GM12878 (cell line): ENCODE results near the gene SUSD2. TPM values are rescaled to one million over a fixed set of nuclear protein-coding genes. Genes with fewer than 3 reads are reported as not detected.

Experiments
- ATAC-seq: fragments of 200-7000 bp; cut with Tn5 transposase; 3 replicates; pipeline ENCODE4 v1.9.1; 2020; ENCODE audit warnings: mild to moderate bottlenecking, moderate library complexity
- BruUV-seq: library from RNA; stranded (reverse); fragments of 400-500 nt; replicated peaks from 2 replicates; lab custom pipeline; 2021; lab: Mats Ljungman, UMichigan
- CTCF ChIA-PET: fragments of 300-600 bp; sonication (Branson Sonifier 250); formaldehyde crosslinking; extraction: SDS; loops from one replicate; lab custom pipeline; 2021; ENCODE audit warnings: inconsistent platforms; lab: Yijun Ruan, JAX
- POLR2A ChIA-PET: fragments of 350-600 bp; formaldehyde crosslinking; extraction: SDS; loops from one replicate; lab custom pipeline; 2021; ENCODE audit warnings: inconsistent platforms; lab: Charles Lee
- RAD21 ChIA-PET: fragments of 300-600 bp; sonication (Branson Sonifier 250); formaldehyde crosslinking; loops from one replicate; lab custom pipeline; 2023; ENCODE audit warnings: antibody characterized with exemption; ENCODE audit not compliant: unreplicated experiment; lab: Charles Lee
- SMC1A ChIA-PET: fragments of 300-600 bp; sonication (Branson Sonifier 250); formaldehyde crosslinking; loops from one replicate; lab custom pipeline; 2023; ENCODE audit not compliant: unreplicated experiment, uncharacterized antibody; lab: Charles Lee
- DNase-seq: peaks from one replicate; pipeline ENCODE4 v3.0.0-alpha.2; 2011; ENCODE audit warnings: low read depth, low spot score
- FAIRE-seq: peaks from 3 replicates; lab custom pipeline; 2011; peaks lifted over from hg19 to GRCh38; lab: Jason Lieb, UNC
- H2AFZ ChIP-seq: 2 replicates; pipeline ENCODE4 v1.6.0; 2011; ENCODE audit warnings: low read depth, low read length, control low read depth; ENCODE audit not compliant: control insufficient read depth
- H3K27ac ChIP-seq: 2 replicates; pipeline ENCODE4 v1.5.1; 2011; ENCODE audit warnings: control low read depth; ENCODE audit not compliant: control insufficient read depth, insufficient read depth
- H3K27me3 ChIP-seq, 2 experiments: replicated peaks in 1 of 2; 2 replicates each; pipeline versions ENCODE4 v1.6.0 to v1.6.1; 2011; ENCODE audit warnings: low read length in 1 of 2; ENCODE audit not compliant: control insufficient read depth in 2 of 2, insufficient read depth in 2 of 2
- H3K36me3 ChIP-seq, 2 experiments: 2 replicates each; pipeline ENCODE4 v1.5.1; 2011; ENCODE audit warnings: low read length in 1 of 2; ENCODE audit not compliant: control insufficient read depth in 2 of 2, insufficient read depth in 2 of 2
- H3K4me1 ChIP-seq: 2 replicates; pipeline ENCODE4 v1.6.1; 2011; ENCODE audit warnings: mild to moderate bottlenecking, low read length, moderate library complexity, mixed read lengths; ENCODE audit not compliant: control insufficient read depth, insufficient read depth
- H3K4me2 ChIP-seq: 2 replicates; pipeline ENCODE4 v1.6.0; 2011; ENCODE audit warnings: control low read depth; ENCODE audit not compliant: control insufficient read depth, insufficient read depth
- H3K4me3 ChIP-seq: fragments of 200-600 bp; sonication (generic); 2 replicates; pipeline ENCODE4 v1.5.1; 2016
- H3K79me2 ChIP-seq: 2 replicates; pipeline ENCODE4 v1.6.0; 2011; ENCODE audit warnings: low read length; ENCODE audit not compliant: control insufficient read depth, insufficient read depth
- H3K9ac ChIP-seq: 2 replicates; pipeline ENCODE4 v1.8.0; 2011; ENCODE audit warnings: low read length, control low read depth, mixed read lengths; ENCODE audit not compliant: control insufficient read depth, insufficient read depth
- H3K9me3 ChIP-seq: replicated peaks from 3 replicates; pipeline ENCODE4 v1.5.1; 2011; ENCODE audit warnings: mild to moderate bottlenecking, low read length; ENCODE audit not compliant: control insufficient read depth, insufficient read depth
- H4K20me1 ChIP-seq: 2 replicates; pipeline ENCODE4 v1.6.0; 2011; ENCODE audit not compliant: control insufficient read depth, insufficient read depth
- BMI1 ChIP-seq: fragments of 450-650 bp; IDR thresholded peaks from 2 replicates; pipeline ENCODE4 v1.6.1; 2016; ENCODE audit warnings: mild to moderate bottlenecking, moderate library complexity, borderline replicate concordance
- CBX5 ChIP-seq: sonication (generic); IDR thresholded peaks from 2 replicates; pipeline ENCODE4 v1.6.1; 2016; ENCODE audit warnings: low read depth, moderate library complexity, mild to moderate bottlenecking, inconsistent platforms
- LARP7 ChIP-seq: fragments of 450-650 bp; IDR thresholded peaks from 2 replicates; pipeline ENCODE4 v1.6.1; 2017; ENCODE audit warnings: mild to moderate bottlenecking
- MYB ChIP-seq: fragments of 150-350 bp; IDR thresholded peaks from 2 replicates; pipeline ENCODE4 v1.6.1; 2014; ENCODE audit warnings: mild to moderate bottlenecking, low read depth, low read length, borderline replicate concordance
- RBBP5 ChIP-seq: fragments of 200-600 bp; sonication (generic); conservative IDR thresholded peaks from 2 replicates; pipeline ENCODE4 v1.6.1; 2016
- SREBF2 ChIP-seq: IDR thresholded peaks from 2 replicates; pipeline ENCODE4 v1.6.1; 2012; ENCODE audit warnings: mild to moderate bottlenecking, low read length
- ZNF207 ChIP-seq: fragments of 450-650 bp; IDR thresholded peaks from 2 replicates; pipeline ENCODE4 v1.6.1; 2014; ENCODE audit warnings: antibody characterized with exemption, mild to moderate bottlenecking, borderline replicate concordance
- WGBS: methylation state at CpG from one replicate; pipeline ENCODE4 v1.1.6; 2016; ENCODE audit warnings: low lambda C conversion rate; ENCODE audit not compliant: insufficient replicate concordance, insufficient coverage; ENCODE audit errors: missing lambda C conversion rate; 5-methylcytosine and 5-hydroxymethylcytosine counted together
- in situ Hi-C: fragments of 300-500 bp; cut with MboI; formaldehyde crosslinking; loops from 9 replicates; pipeline ENCODE4 v1.14.3; 2018; ENCODE audit warnings: mixed read lengths
- intact Hi-C: fragments of 100-400 bp; cut with micrococcal nuclease; formaldehyde crosslinking; loops from one replicate; pipeline ENCODE4 v1.14.2; 2022; ENCODE audit not compliant: unreplicated experiment
- polyA plus RNA-seq, 11 experiments: library from polyadenylated mRNA; depleted of rRNA in 4 of 11; unstranded in 6 of 11; stranded (reverse) in 5 of 11; fragments of >200 nt; fragmentation: Nextera tagmentation in 4 of 11; fragmentation: Illumina TruSeq in 1 of 11; extraction: Ambion mirVana in 4 of 11; extraction: Trizol in 1 of 11; gene quantifications; 1 replicate in 1 of 11; 2 replicates in 10 of 11; pipeline versions ENCODE4 v1.2.1 to v1.2.3, GENCODE V29; 2011 to 2016; ENCODE audit warnings: inconsistent platforms in 2 of 11, missing spikeins in 2 of 11, low read depth in 1 of 11
- total RNA-seq, 4 experiments: library from RNA; depleted of rRNA in 3 of 4; stranded (reverse); fragments of >200 nt in 3 of 4; fragmentation: Illumina TruSeq in 1 of 4; extraction: Trizol in 1 of 4; gene quantifications; 2 replicates each; pipeline versions ENCODE4 v1.2.1 to v1.2.3, GENCODE V29; 2013 to 2021
- TF ChIP-seq, protein P1 (sequence below): IDR thresholded peaks from 2 replicates; pipeline ENCODE4 v1.6.1; 2012; ENCODE audit warnings: mild to moderate bottlenecking, low read depth, low read length
- TF ChIP-seq, protein P2 (sequence below): IDR thresholded peaks from 2 replicates; pipeline ENCODE4 v1.6.1; 2011; ENCODE audit warnings: borderline replicate concordance, low read depth, mild to moderate bottlenecking, moderate library complexity, mixed read lengths, low read length; ENCODE audit not compliant: insufficient read depth; ENCODE audit errors: extremely low read length

Gene SUSD2
- total and polyA plus RNA-seq, 10 of the 15 experiments (the other 5 are each of a cell fraction or from before 2014, with no cell fraction given) = 0.04 to 0.31 (median 0.11) TPM; not detected in 5

DNA sequence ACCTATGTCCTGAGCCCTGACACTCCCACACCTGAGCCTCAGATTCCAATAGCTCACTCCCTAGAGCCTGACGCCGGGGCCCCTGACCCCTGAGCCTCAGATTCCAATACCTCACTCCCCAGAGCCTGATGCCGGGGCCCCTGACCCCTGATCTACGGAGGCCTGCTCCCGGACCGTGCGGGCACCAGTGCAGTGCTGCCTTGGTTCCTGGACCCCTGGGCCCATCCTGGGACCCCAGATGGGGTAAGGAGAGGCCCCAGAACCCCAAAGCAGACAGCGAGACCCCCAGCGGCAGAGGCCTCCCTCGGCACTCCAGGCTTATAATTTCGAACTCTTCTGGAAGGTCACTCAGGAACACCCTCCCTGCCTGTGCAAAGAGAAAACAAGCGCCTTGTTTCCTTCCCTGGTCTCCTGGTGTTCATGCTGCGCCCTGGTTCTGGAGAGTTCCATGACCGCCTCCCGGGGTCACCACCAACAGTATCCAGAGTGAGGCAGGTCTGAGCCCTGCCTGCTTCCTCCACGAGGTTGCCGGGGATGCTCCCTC is 7.5 kb downstream of the SUSD2 start:
- no peaks in the 10 kb centered on the region; the same call in 1 of the 2 replicates for H3K4me1 ChIP-seq
- no peaks in the 10 kb centered on the region for H3K27me3 ChIP-seq
- H3K4me3 ChIP-seq = no peak overlapping the region
- in situ Hi-C loops (no loop called here), intact Hi-C loops (loop anchor here (5.0 kb wide), 1 partner anchor 59 kb away; the partner anchor contains the start of gene GGT5)
- no peak overlapping the region for H3K9ac ChIP-seq
- ATAC-seq = no peak
- no TSS peak for BruUV-seq
- H3K9me3 ChIP-seq = no peaks in the 10 kb centered on the region
- no peak overlapping the region for H2AFZ ChIP-seq
- H3K79me2 ChIP-seq = no peaks in the 10 kb centered on the region
- H3K27ac ChIP-seq = no peak overlapping the region
- H3K4me2 ChIP-seq = no peak overlapping the region
- H3K36me3 ChIP-seq = no peaks in the 10 kb centered on the region
- no peak for DNase-seq
- TF ChIP-seq, protein P1, sequence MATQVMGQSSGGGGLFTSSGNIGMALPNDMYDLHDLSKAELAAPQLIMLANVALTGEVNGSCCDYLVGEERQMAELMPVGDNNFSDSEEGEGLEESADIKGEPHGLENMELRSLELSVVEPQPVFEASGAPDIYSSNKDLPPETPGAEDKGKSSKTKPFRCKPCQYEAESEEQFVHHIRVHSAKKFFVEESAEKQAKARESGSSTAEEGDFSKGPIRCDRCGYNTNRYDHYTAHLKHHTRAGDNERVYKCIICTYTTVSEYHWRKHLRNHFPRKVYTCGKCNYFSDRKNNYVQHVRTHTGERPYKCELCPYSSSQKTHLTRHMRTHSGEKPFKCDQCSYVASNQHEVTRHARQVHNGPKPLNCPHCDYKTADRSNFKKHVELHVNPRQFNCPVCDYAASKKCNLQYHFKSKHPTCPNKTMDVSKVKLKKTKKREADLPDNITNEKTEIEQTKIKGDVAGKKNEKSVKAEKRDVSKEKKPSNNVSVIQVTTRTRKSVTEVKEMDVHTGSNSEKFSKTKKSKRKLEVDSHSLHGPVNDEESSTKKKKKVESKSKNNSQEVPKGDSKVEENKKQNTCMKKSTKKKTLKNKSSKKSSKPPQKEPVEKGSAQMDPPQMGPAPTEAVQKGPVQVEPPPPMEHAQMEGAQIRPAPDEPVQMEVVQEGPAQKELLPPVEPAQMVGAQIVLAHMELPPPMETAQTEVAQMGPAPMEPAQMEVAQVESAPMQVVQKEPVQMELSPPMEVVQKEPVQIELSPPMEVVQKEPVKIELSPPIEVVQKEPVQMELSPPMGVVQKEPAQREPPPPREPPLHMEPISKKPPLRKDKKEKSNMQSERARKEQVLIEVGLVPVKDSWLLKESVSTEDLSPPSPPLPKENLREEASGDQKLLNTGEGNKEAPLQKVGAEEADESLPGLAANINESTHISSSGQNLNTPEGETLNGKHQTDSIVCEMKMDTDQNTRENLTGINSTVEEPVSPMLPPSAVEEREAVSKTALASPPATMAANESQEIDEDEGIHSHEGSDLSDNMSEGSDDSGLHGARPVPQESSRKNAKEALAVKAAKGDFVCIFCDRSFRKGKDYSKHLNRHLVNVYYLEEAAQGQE = no peak
- TF ChIP-seq BMI1 = no peak
- no peak for TF ChIP-seq LARP7
- no peak for TF ChIP-seq ZNF207
- TF ChIP-seq SREBF2 = no peak
- TF ChIP-seq MYB = no peak
- no peak for TF ChIP-seq RBBP5
- TF ChIP-seq, protein P2, sequence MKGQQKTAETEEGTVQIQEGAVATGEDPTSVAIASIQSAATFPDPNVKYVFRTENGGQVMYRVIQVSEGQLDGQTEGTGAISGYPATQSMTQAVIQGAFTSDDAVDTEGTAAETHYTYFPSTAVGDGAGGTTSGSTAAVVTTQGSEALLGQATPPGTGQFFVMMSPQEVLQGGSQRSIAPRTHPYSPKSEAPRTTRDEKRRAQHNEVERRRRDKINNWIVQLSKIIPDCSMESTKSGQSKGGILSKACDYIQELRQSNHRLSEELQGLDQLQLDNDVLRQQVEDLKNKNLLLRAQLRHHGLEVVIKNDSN = no peak
- no peak for TF ChIP-seq CBX5
- RAD21 ChIA-PET = interaction anchor here (0.9 to 2.3 kb wide), 2 partner anchors 42 to 59 kb away, joined by 4 to 13 read pairs; no protein-coding TSS in a partner anchor
- FAIRE-seq = no peak
- CTCF ChIA-PET = interaction anchor here (1.6 to 3.0 kb wide), 4 partner anchors 37 to 59 kb away, joined by 6 to 27 read pairs (median 11); no protein-coding TSS in a partner anchor
- H4K20me1 ChIP-seq = no peaks in the 10 kb centered on the region
- SMC1A ChIA-PET = interaction anchor here (0.8 to 3.1 kb wide), 3 partner anchors 43 to 59 kb away, joined by 3 to 16 read pairs (median 4); no protein-coding TSS in a partner anchor
- POLR2A ChIA-PET = no interaction called here
- 43% methylated on average over 14 of the region's 17 CpGs for WGBS
